HFF-Myc (cell line): Measurements from ENCODE around the gene HOXA3.

Experiments used
- DNase-seq: peaks from one replicate; pipeline ENCODE4 v3.0.0-alpha.2; 2011; ENCODE audit warnings: low read depth; ENCODE audit errors: extremely low read depth
- H3K4me3 ChIP-seq: replicated peaks from 2 replicates; pipeline ENCODE4 v1.5.1; 2011; ENCODE audit warnings: low read depth, mild to moderate bottlenecking, control low read depth, low read length
- CTCF ChIP-seq: IDR thresholded peaks from 2 replicates; pipeline ENCODE4 v1.5.1; 2012; ENCODE audit warnings: mild to moderate bottlenecking, low read depth, low read length, control low read depth; ENCODE audit errors: missing control alignments

HOXA3 gene

GRCh38 chr7:27142580-27143022 lies 9.8 kb downstream of the HOXA3 start:
- TF ChIP-seq CTCF = no peak
- no peak for DNase-seq
- H3K4me3 ChIP-seq = peak overlapping the region; percentile 41

GRCh38 chr7:27141923-27142579 lies 10.3 kb downstream of the HOXA3 start:
- H3K4me3 ChIP-seq = peak overlapping the region; percentile 41; the same call in 1 of the 2 replicates
- DNase-seq = no peak
- TF ChIP-seq CTCF = no peak

GRCh38 chr7:27141137-27141922 lies 11.1 kb downstream of the HOXA3 start:
- no peak overlapping the region for H3K4me3 ChIP-seq

GRCh38 chr7:27140126-27140857 lies 12.1 kb downstream of the HOXA3 start:
- no peak for TF ChIP-seq CTCF

More at GRCh38 chr7:27141137-27141922, 11.1 kb downstream of the HOXA3 start:
- no peak for DNase-seq
- no peak for TF ChIP-seq CTCF

GRCh38 chr7:27139334-27140125 lies 12.9 kb downstream of the HOXA3 start:
- H3K4me3 ChIP-seq = no peak overlapping the region
- no peak for TF ChIP-seq CTCF
- no peak for DNase-seq

More at GRCh38 chr7:27140126-27140857, 12.1 kb downstream of the HOXA3 start:
- no peak for DNase-seq
- no peak overlapping the region for H3K4me3 ChIP-seq

GRCh38 chr7:27138985-27139333 lies 13.4 kb downstream of the HOXA3 start:
- no peak for DNase-seq
- TF ChIP-seq CTCF = no peak
- H3K4me3 ChIP-seq = no peak overlapping the region
